Activated T-helper 17 cell treated with anti-CD3 and anti-CD28 coated beads, Interleukin-2, amount 50 U/mL, for 72 hours (primary cell): ENCODE data around the gene PRKAR2B. TPM values are rescaled to one million over a fixed set of nuclear protein-coding genes. Genes with fewer than 3 reads are reported as not detected.
A peak's percentile ranks its signal among the peaks of the same experiment; 100 is the strongest.

ENCODE experiments used
- ATAC-seq: fragments of 150-1000 bp; cut with Tn5 transposase; replicated peaks from 2 replicates; pipeline ENCODE4 v1.10.0; 2021; ENCODE audit warnings: mild to moderate bottlenecking, moderate library complexity
- H3K27ac Mint-ChIP-seq: one replicate; pipeline ENCODE4 v1.8.0; 2022; ENCODE audit warnings: mixed read lengths
- H3K27me3 Mint-ChIP-seq: one replicate; pipeline ENCODE4 v1.8.0; 2022; ENCODE audit warnings: mixed read lengths
- H3K36me3 Mint-ChIP-seq: one replicate; pipeline ENCODE4 v1.8.0; 2022; ENCODE audit warnings: low read depth, mild to moderate bottlenecking, mixed read lengths
- H3K4me1 Mint-ChIP-seq: one replicate; pipeline ENCODE4 v1.8.0; 2022; ENCODE audit warnings: mixed read lengths
- H3K4me3 Mint-ChIP-seq: one replicate; pipeline ENCODE4 v1.8.0; 2022; ENCODE audit warnings: mild to moderate bottlenecking, mixed read lengths
- H3K9me3 Mint-ChIP-seq: one replicate; pipeline ENCODE4 v1.8.0; 2022; ENCODE audit warnings: mixed read lengths
- total RNA-seq, 2 donors: library from RNA; stranded (reverse); gene quantifications; one replicate each; pipeline ENCODE4 v1.2.3, GENCODE V29; 2022

The PRKAR2B gene
- total RNA-seq, 2 donors from 2014 or later: 0.95 to 3.4 TPM

DNA sequence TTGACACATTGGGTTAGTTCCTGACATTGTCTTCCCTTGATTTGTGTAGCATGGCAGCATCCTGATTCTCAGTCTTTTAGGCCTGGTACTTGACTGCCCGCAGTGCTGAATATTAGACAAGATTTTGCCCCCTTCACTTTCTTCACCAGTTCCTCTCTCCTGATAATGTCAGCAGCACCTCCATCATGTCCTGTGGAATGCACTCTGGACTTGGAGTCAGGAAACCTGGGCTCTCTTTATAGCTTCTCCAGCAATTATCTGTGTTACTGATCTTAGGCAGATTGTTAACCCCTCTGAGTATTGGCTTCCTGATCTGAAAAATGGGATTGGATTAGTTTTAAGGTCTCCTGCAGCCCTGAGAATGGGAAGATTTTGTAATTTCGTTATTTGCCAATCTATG is 143.3 kb downstream of the PRKAR2B start:
- H3K36me3 Mint-ChIP-seq: peaks cover 99% of the 10 kb centered on the region
- H3K27me3 Mint-ChIP-seq: no peaks in the 10 kb centered on the region
- H3K27ac Mint-ChIP-seq: peak overlapping the region; percentile 48
- H3K4me1 Mint-ChIP-seq: peaks cover 7% of the 10 kb centered on the region
- H3K4me3 Mint-ChIP-seq: no peak overlapping the region
- ATAC-seq: no peak
- no peaks in the 10 kb centered on the region for H3K9me3 Mint-ChIP-seq

- Mint-ChIP-seq H3K36me3 (peaks cover 98% of the 10 kb centered on the region), H3K27ac (no peak overlapping the region), H3K4me3 (no peak overlapping the region), H3K4me1 (peaks cover 7% of the 10 kb centered on the region), H3K27me3 (no peaks in the 10 kb centered on the region), H3K9me3 (no peaks in the 10 kb centered on the region)
- ATAC-seq: no peak
Measured at GRCh38 chr7:107190090-107190489, 145.6 kb downstream of the PRKAR2B start.

DNA sequence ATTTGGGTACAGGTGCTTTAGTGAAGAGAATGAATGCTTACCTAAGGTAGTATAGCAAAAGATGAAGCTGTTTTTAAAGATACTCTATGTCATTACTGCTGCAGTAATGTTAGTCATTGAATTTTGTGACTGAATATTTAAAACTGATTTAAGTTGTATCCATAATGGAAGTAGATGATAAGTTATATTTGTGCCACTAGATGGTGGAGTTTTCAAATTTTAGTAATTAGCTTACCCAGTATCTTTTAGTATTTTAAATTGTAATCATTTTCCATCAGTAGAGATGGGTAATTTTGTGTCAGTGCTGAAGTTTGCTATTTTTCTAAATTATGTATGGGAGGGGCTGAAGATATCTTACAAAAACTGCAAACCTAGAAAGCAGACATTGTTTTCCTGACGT is 149.5 kb downstream of the PRKAR2B start:
- Mint-ChIP-seq H3K27ac (peak overlapping the region; percentile 16), H3K4me3 (no peak overlapping the region), H3K4me1 (no peaks in the 10 kb centered on the region), H3K36me3 (peaks cover 98% of the 10 kb centered on the region), H3K27me3 (no peaks in the 10 kb centered on the region), H3K9me3 (no peaks in the 10 kb centered on the region)
- no peak for ATAC-seq

DNA sequence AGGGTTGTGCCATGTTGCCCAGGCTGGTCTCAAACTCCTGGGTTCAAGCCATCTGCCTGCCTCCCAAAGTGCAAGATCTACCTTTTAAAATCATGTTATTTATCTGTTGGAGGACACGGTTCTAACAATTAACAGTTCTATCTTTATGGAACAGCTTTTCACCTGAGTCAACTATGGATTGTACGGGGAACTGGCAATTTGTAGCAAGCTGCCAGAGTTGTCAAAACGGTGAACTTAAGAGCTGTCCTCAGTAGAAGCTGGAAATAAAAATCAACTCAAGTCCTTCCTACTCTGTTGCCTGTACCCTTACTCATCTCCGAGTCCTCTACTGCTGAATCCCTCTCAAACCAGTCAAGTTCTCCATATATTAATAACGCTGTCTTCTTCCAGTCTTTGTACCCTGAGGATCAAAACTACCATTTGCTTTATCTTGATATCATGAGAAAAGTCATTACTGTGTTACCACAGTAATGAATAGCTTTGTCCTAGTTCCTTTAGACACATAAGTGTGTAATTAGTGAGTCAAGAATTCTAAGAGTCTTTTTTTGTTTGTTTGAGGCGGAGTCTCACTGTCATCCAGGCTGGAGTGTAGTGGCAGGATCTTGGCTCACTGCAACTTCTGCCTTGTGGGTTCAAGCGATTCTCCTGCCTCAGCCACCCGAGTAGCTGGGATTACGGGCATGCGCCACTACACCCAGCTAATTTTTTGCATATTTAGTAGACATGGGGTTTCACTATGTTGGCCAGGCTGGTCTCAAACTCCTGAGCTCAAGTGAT is 152.5 kb downstream of the PRKAR2B start:
- no peak for ATAC-seq
- H3K9me3 Mint-ChIP-seq: no peaks in the 10 kb centered on the region
- H3K27ac Mint-ChIP-seq: peak overlapping the region; percentile 29
- no peak overlapping the region for H3K4me3 Mint-ChIP-seq
- H3K36me3 Mint-ChIP-seq: peaks cover 98% of the 10 kb centered on the region
- no peaks in the 10 kb centered on the region for H3K27me3 Mint-ChIP-seq
- no peaks in the 10 kb centered on the region for H3K4me1 Mint-ChIP-seq

DNA sequence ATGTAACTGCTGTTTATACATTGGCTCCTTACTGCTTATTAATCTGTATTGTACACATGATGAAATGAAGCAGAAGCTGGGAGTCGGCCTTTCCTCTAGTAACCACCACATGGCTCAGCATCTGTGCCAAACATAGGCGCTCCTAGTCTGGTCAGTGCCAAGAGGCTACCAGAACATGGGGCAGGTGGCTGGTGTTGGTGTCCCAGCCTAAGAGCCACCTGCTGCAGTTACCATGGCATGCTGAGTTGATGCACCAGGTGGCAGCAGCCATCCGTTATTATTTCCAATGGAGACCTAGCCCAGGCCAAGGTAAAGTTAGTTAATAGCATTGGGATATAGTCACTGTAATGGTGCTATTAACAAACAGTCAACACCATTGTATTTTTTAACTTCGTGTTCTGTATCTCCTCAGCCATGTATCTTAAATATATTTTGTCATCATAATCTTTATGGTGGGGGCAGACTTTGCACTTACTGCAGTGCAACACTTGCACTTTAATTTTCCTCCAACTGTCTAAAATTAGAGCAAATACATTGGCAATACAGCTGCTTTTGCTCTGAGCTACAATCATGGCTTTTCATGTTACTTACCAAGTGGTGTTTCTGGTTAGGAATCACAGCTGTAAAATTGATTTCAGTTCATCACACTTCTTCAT is 157.4 kb downstream of the PRKAR2B start:
- Mint-ChIP-seq H3K27ac (peak overlapping the region; percentile 37), H3K9me3 (no peaks in the 10 kb centered on the region), H3K4me1 (no peaks in the 10 kb centered on the region), H3K4me3 (no peak overlapping the region), H3K36me3 (peaks cover 100% of the 10 kb centered on the region), H3K27me3 (no peaks in the 10 kb centered on the region)
- ATAC-seq: peak; percentile 38

DNA sequence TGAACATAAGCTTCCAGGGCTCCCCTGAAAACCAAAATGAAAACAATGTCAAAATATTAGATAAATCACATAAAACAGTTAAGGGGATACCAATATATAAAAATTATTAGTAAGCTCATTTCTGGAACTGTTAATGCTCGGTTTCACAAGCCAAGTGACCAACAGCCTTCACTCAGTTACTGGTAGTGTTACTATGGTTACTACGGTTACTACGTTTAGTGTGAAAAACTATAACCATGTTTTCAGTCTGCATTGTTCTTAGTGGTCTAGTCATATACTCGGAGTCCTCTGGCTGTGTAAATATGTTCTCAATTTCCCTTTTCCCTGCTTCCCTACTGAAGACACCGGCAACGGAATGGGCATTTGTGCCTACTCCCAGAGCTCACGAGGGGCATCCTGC is 159.1 kb downstream of the PRKAR2B start:
- no peak for ATAC-seq
- no peaks in the 10 kb centered on the region for H3K4me1 Mint-ChIP-seq
- H3K27me3 Mint-ChIP-seq: no peaks in the 10 kb centered on the region
- no peaks in the 10 kb centered on the region for H3K9me3 Mint-ChIP-seq
- peak overlapping the region; percentile 12 for H3K27ac Mint-ChIP-seq
- H3K4me3 Mint-ChIP-seq: no peak overlapping the region
- peaks cover 100% of the 10 kb centered on the region for H3K36me3 Mint-ChIP-seq

- Mint-ChIP-seq H3K36me3 (peaks cover 99% of the 10 kb centered on the region), H3K27me3 (no peaks in the 10 kb centered on the region), H3K4me1 (no peaks in the 10 kb centered on the region), H3K27ac (no peak overlapping the region), H3K4me3 (no peak overlapping the region), H3K9me3 (no peaks in the 10 kb centered on the region)
- ATAC-seq: no peak
Measured at GRCh38 chr7:107206136-107206535, 161.6 kb downstream of the PRKAR2B start.

DNA sequence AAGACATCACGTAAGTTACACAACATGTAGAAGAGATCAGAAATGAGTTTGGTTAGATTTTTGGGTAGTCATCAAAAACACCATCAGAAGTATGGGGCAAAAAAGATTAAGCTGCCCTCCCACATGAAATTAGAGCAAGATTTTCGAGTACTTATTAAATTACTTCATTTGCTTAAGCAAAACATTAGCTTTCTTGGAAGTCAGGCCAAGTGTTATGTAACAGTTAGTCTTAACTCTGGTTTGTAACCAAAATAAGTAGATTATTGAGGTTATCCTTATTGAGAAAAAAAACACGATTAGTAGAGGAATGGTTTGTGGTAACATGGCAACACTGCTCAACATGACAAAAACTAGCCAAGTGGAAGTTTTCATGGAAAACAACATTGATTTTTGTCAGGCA is 162.2 kb downstream of the PRKAR2B start:
- no peaks in the 10 kb centered on the region for H3K27me3 Mint-ChIP-seq
- H3K27ac Mint-ChIP-seq: no peak overlapping the region
- no peaks in the 10 kb centered on the region for H3K9me3 Mint-ChIP-seq
- H3K4me3 Mint-ChIP-seq: no peak overlapping the region
- peaks cover 98% of the 10 kb centered on the region for H3K36me3 Mint-ChIP-seq
- ATAC-seq: no peak
- H3K4me1 Mint-ChIP-seq: no peaks in the 10 kb centered on the region

- no peak overlapping the region for H3K4me3 Mint-ChIP-seq
- H3K36me3 Mint-ChIP-seq: peaks cover 90% of the 10 kb centered on the region
- no peaks in the 10 kb centered on the region for H3K9me3 Mint-ChIP-seq
- ATAC-seq: no peak
- H3K27me3 Mint-ChIP-seq: no peaks in the 10 kb centered on the region
- H3K27ac Mint-ChIP-seq: no peak overlapping the region
- peaks cover under 1% of the 10 kb centered on the region for H3K4me1 Mint-ChIP-seq
Measured at GRCh38 chr7:107207459-107207858, 163.0 kb downstream of the PRKAR2B start.

- Mint-ChIP-seq H3K36me3 (peaks cover 84% of the 10 kb centered on the region), H3K27ac (no peak overlapping the region), H3K9me3 (no peaks in the 10 kb centered on the region), H3K4me3 (no peak overlapping the region), H3K4me1 (peaks cover 3% of the 10 kb centered on the region), H3K27me3 (no peaks in the 10 kb centered on the region)
- no peak for ATAC-seq
Measured at GRCh38 chr7:107208024-107208521, 163.6 kb downstream of the PRKAR2B start.

DNA sequence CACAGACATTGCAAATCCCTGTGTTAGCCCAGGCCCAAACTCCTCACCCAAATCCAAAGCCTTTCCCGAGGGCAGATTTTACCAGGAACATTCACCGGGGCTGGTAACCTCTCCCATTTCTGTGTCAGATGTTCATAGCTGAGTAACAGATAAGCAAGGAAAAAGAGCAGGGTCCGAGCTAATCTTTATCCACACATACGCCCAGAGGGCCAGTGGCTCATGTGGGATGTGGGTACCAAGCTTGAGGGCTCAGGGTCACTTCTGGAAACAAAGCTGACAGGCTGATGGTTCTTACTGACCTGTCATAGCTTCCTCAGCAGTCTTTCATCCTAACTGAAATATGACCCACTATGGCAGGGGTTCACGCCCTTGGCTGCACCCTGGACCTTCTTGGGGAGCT is 164.1 kb downstream of the PRKAR2B start:
- ATAC-seq: no peak
- Mint-ChIP-seq H3K4me1 (peaks cover 3% of the 10 kb centered on the region), H3K4me3 (no peak overlapping the region), H3K36me3 (peaks cover 82% of the 10 kb centered on the region), H3K27ac (no peak overlapping the region), H3K27me3 (no peaks in the 10 kb centered on the region), H3K9me3 (no peaks in the 10 kb centered on the region)

DNA sequence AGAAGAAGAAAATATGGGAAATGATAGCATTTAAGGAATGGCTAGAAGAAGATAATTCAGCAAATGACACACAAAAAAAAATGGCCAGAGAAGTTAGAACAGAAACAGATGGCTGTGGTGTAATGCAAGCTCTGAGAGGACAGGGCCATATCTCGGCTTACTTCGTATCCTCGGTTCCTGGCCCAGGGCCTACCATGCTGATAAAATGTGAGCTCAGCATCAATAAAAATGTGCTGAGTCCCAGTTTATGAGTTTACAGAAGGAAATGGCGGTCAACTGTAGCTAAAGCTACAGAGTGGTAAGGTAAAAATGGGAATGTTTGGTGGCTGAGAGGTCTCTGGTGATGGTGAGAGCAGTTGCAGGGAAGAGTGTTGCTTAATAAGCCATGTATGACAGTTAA is 165.1 kb downstream of the PRKAR2B start:
- H3K27ac Mint-ChIP-seq: peak overlapping the region; percentile 34
- no peaks in the 10 kb centered on the region for H3K27me3 Mint-ChIP-seq
- H3K4me3 Mint-ChIP-seq: no peak overlapping the region
- no peak for ATAC-seq
- H3K36me3 Mint-ChIP-seq: peaks cover 79% of the 10 kb centered on the region
- peaks cover 3% of the 10 kb centered on the region for H3K4me1 Mint-ChIP-seq
- no peaks in the 10 kb centered on the region for H3K9me3 Mint-ChIP-seq

GRCh38 chr7:107210400-107210799 is 165.9 kb downstream of the PRKAR2B start:
- Mint-ChIP-seq H3K9me3 (peaks cover 4% of the 10 kb centered on the region), H3K27ac (no peak overlapping the region), H3K27me3 (no peaks in the 10 kb centered on the region), H3K4me1 (peaks cover 3% of the 10 kb centered on the region), H3K36me3 (peaks cover 79% of the 10 kb centered on the region), H3K4me3 (no peak overlapping the region)
- no peak for ATAC-seq
